Epithelial cell of prostate (primary cell): Measurements from ENCODE around the gene TADA3.

Source experiments
- DNase-seq: peaks from one replicate; pipeline ENCODE4 v3.0.0-alpha.2; 2011; ENCODE audit warnings: low read depth, low spot score
- H3K27ac ChIP-seq: fragments of 450-650 bp; 2 replicates; pipeline ENCODE4 v1.5.1; 2017; ENCODE audit warnings: mild to moderate bottlenecking

Gene TADA3, protein sequence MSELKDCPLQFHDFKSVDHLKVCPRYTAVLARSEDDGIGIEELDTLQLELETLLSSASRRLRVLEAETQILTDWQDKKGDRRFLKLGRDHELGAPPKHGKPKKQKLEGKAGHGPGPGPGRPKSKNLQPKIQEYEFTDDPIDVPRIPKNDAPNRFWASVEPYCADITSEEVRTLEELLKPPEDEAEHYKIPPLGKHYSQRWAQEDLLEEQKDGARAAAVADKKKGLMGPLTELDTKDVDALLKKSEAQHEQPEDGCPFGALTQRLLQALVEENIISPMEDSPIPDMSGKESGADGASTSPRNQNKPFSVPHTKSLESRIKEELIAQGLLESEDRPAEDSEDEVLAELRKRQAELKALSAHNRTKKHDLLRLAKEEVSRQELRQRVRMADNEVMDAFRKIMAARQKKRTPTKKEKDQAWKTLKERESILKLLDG

GRCh38 chr3:9792405-9793160 is at the start of gene TADA3, which contains the start of gene ARPC4:
TADA3 (minus strand) TSS chr3:9792473; CDS start chr3:9791466, 1,007 bp downstream.
ARPC4 (plus strand) TSS chr3:9793082; CDS start chr3:9793122, 40 bp downstream.
- H3K27ac ChIP-seq, result peak within 1 kb of the TSS; percentile 86
- peak; percentile 76 for DNase-seq

- no peak overlapping the region for H3K27ac ChIP-seq
- no peak for DNase-seq
Measured at GRCh38 chr3:9841015-9841414, 48.7 kb upstream of the TADA3 start.

DNA sequence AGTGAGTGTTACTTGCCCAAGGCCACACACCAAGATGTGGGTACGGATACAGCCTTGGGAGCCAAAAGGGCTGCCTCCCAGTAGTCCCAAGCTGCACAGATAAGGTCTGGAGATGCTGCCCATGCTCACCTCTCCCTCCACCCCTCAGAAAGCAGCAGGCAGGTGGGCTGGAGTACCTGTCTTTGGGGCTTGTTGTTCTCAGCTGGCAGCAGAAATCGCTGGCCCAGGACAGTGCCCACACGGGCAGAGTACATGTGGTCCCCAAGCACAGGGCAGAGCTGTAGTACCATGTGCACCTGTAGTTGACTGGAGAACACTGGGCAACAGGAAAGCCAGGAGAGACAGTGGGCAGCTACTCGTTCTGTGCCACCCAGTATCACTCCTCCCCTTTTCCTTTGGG is 46.6 kb upstream of the TADA3 start:
- no peak for DNase-seq
- H3K27ac ChIP-seq, result no peak overlapping the region

DNA sequence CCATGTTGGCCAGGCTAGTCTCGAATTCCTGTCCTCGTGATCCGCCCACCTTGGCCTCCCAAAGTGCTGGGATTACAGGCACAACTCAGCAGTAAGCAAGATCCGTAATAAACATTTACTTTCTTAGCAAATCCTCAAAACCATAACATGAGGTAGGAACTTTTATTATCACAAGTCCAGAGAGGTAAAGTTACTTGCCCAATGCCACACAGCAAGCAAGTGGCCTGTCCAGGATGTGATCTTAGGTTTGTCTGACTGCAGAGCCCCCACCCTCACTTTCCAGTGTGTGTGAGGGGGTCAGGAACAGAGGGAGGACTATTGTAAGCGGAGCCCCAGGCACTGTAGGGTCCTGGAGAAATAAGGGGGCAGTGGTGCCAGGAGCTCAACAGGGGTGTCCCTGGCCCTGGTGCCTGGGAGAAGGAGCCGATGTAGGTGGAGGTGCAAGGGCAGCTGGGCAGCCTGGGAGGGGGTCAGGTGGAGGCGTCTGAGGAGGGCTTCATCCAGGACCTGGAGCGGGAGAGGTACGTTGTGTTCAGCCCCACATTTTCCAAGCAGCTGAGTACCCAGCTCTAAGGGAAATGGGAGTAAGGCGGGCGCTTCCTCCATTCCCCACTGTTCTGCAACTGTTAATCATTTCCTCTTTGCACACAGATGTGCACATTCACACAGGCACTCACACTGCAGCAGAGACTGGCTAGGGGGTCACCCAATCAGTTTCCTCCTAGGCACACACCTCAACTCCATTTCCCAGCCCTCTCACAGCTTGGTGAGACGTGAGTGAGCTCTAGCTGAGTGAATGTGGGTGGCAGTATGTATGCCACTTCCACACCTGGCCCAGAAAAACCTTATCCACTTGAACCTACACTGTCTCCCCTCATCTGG is 45.7 kb upstream of the TADA3 start:
- no peak overlapping the region for H3K27ac ChIP-seq
- no peak for DNase-seq

DNA sequence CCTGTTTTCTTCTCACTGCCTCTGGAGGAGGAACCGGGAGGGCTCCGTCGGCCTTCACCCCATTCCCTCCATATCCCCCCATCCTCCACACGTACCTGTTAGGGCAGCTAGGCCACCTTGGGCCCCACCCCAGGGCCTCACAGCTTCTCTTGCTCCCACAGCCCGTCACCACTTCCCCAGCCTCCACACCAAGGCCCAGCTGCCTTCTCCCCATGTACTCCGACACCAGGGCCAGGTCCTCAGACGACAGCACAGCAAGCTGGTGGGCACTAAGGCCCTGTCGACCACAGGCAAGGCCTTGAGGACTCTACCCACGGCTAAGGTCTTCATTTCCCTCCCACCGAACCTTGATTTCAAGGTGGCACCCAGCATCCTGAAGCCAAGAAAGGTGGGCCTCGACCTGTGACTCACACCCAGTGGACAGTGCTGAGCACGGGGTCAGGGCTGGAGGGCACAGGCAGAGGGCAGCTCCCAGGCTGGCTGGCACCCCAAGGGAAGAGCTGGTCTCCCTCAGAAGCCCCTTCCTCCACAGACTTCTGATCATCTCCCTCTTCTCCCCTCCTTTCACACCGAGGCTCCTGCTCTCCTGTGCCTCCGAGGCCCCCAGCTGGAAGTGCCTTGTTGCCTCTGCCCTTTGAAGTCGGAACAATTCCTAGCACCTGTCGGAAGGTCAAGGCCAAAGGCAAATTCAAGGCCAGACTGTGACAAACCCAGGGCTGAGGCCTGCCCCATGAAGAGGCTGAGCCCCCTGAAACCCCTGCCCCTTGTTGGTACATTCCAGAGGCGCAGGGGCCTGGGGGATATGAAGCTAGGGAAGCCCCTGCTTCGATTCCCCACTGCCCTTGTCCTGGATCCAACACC is 42.5 kb upstream of the TADA3 start:
- H3K27ac ChIP-seq, result no peak overlapping the region
- no peak for DNase-seq

DNA sequence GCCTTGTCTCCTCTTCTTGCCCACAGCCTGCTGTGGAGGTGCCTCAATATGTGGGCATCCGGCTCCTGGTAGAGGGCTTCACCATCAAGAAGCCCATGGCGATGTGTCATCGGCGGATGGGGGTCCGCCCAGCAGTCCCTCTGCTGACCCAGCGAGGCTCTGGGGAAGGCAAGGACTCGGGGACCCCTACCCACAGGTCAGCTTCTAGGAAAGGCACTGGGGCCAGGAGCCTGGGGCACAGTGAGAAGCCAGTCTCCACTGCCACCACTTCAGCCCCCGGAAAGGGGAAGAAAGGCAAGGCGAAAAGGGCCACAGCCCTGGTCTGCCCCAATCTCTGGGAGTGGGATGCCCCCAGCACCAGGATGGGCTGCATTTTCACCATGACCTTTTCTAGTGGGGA is 40.8 kb upstream of the TADA3 start:
- H3K27ac ChIP-seq, result no peak overlapping the region
- DNase-seq, result no peak

DNA sequence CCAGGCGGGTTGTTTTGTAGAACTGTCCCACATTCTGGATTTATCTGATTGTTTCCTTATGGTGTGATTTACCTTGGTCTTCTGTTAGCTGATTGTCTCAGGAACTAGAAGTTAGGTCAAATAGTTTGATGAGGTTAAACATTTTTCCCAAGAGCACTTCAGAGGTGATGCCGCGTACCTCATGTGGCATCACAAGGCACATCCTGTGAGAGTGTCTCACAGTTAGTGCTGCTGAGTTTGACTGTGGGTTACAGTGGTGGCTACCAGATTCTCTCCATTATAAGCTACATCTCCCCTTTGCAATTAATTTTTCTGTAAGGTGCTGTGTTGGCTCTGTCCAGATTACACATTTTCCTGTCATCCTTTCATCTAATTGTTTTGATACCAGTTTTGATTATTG is 39.0 kb upstream of the TADA3 start:
- no peak overlapping the region for H3K27ac ChIP-seq

GRCh38 chr3:9828801-9829755 is 36.8 kb upstream of the TADA3 start:
- DNase-seq, result no peak
- no peak overlapping the region for H3K27ac ChIP-seq

More for the DNA sequence above, 39.0 kb upstream of the TADA3 start:
- no peak for DNase-seq

DNA sequence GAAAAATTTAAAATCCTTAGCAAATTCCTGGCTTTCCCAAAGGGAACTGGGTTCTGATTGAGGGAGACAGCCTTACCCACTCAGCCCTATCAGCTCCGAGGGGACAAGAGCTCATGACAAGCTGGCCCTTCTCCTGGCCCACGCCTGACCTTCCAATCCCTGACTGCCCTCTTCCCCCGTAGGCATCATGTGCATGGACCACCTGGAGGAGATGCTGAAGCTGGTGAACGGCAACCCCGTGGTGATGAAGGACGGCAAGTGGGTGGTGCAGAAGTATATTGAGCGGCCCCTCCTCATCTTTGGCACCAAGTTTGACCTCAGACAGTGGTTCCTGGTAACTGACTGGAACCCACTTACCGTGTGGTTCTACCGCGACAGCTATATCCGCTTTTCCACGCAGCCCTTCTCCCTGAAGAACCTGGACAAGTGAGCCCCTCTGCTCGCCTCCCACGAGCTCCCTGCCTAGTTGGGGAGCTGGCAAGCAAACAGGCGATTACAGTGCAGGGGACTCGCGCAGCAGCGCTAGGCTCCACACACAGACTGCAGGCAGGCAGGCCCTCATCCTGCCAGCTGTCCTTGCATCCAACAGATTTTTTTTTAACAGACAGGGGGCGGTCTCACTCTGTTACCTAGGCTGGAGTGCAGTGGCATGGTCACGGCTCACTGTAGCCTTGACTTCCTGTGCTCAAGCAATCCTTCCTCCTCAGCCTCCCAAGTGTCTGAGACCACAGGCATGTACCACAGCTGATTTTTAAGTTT is 34.7 kb upstream of the TADA3 start:
- no peak overlapping the region for H3K27ac ChIP-seq
- DNase-seq, result no peak

DNA sequence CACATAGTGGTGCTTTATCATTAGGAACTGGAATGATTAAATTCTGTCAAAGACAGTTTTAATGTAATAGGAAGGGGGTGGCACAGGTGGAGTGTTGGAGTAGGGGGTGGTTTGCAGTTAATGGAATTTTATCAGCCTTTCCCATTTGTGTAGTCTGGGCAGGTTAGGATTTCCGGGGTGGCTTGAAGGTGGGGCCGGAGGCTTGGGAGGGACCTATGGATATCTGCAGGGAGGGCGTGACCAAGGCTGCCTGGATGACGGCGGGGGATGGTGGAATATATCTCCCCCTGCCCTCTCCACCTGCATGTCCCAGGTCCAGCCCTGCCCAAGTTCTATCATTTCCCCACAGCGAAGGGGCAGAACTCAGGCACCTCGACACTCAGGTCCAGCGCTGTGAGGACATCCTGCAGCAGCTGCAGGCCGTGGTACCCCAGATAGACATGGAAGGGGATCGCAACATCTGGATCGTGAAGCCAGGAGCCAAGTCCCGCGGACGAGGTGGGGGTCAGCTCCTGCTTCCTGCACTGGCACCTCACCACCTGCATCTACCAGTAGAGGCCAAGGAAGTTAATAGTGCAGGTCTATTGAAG is 33.3 kb upstream of the TADA3 start:
- no peak overlapping the region for H3K27ac ChIP-seq
- DNase-seq, result no peak

DNA sequence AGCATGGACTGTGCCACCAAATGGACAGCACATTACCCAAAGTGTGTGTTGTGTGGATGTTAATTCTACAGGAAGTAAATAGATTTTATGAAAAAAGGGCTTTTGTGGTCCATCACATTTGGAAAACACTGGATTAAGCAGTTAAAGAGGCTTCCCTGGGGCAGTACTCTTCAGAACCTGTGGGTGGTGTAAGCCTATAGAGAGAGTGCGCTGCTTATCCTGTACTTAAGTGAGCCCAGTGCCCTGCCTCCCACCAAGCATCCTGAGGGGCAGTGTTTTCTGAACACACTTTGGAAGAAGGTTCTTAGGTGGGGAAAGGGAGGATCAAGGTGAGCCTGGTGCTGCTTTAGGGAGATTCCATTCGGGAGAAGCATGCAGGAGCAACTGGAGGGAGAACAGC is 28.7 kb upstream of the TADA3 start:
- H3K27ac ChIP-seq, result no peak overlapping the region
- no peak for DNase-seq

DNA sequence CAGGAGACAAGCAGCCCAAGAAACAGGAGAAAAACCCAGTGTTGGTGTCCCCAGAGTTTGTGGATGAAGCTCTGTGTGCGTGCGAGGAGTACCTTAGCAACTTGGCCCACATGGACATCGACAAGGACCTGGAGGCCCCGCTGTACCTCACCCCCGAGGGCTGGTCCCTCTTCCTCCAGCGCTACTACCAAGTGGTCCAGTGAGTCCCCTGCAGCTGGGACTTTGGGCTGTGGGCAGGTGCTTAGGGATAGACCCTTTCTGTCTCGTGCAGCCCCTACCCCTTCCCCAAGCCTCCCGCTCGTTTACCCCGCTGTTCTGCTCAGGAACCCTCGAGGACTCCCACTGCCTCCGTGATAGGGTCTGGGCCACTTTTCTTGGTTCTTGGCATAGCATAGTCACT is 28.3 kb upstream of the TADA3 start:
- no peak for DNase-seq
- H3K27ac ChIP-seq, result no peak overlapping the region

GRCh38 chr3:9818666-9819335 is 26.5 kb upstream of the TADA3 start:
- H3K27ac ChIP-seq, result no peak overlapping the region
- no peak for DNase-seq

- no peak for DNase-seq
- no peak overlapping the region for H3K27ac ChIP-seq
Measured at GRCh38 chr3:9817436-9817835, 25.2 kb upstream of the TADA3 start.

GRCh38 chr3:9815986-9816385 is 23.7 kb upstream of the TADA3 start:
- no peak overlapping the region for H3K27ac ChIP-seq
- DNase-seq, result no peak

DNA sequence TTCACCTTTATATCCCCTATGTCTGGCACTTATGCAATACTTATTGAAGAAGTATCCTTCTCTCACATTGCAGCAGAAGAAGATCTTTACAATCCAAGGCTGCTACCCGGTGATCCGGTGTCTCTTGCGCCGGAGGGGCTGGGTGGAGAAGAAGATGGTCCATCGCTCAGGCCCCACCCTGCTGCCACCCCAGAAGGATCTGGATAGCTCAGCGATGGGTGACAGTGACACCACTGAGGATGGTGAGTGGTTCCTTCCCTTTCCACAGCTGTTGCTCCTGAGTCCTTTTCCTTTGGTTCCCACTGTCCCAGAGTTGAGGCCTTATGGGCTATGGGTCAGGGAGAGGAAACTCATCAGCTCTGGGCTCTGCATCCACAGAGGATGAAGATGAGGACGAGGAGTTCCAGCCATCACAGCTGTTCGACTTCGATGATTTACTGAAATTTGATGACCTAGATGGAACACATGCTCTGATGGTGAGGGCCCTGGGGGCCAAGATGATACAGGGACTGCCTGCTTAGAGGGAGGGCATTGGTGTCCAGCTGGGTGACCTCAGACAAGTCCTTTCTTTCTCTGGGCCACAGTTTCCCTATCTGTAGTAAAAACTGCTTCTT is 20.7 kb upstream of the TADA3 start:
- no peak overlapping the region for H3K27ac ChIP-seq
- DNase-seq, result no peak
